Measurements from ENCODE around the gene PGC.

DNA sequence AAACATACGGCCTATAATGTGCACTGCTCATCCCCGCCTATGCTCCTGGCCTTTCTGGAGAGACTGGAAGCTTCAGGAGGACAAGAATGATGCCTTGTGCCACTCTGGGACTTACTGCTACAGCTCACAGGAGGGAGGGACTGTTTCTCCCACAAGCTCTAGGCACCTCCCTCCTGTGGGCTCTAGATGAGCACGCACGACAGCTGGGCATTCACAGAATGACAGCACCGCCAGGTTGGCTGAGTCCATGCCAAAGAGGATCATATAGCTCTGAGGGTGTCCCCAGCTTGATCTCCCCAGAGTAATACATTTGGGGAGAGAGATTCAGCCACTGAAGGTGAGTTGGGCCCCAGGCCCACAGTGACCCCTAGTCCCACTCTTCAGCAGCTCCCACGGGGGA lies 10.1 kb upstream of the PGC start:
- TF ChIP-seq CTCF (IDR thresholded peaks at IDR 0.05) = no peak
- TF ChIP-seq TEAD4 (CRISPR knock-in tag; IDR thresholded peaks at IDR 0.05) = no peak
- TF ChIP-seq MXD4 (CRISPR knock-in tag; IDR thresholded peaks at IDR 0.05; ENCODE audit: borderline replicate concordance) = no peak
- TF ChIP-seq, protein P1, sequence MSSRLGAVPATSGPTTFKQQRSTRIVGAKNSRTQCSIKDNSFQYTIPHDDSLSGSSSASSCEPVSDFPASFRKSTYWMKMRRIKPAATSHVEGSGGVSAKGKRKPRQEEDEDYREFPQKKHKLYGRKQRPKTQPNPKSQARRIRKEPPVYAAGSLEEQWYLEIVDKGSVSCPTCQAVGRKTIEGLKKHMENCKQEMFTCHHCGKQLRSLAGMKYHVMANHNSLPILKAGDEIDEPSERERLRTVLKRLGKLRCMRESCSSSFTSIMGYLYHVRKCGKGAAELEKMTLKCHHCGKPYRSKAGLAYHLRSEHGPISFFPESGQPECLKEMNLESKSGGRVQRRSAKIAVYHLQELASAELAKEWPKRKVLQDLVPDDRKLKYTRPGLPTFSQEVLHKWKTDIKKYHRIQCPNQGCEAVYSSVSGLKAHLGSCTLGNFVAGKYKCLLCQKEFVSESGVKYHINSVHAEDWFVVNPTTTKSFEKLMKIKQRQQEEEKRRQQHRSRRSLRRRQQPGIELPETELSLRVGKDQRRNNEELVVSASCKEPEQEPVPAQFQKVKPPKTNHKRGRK (CRISPR knock-in tag; IDR thresholded peaks at IDR 0.05; ENCODE audit: borderline replicate concordance) = no peak
- no peak for TF ChIP-seq NFYB (CRISPR knock-in tag; conservative IDR thresholded peaks at IDR 0.05; ENCODE audit: low read depth)
- TF ChIP-seq JAZF1 (CRISPR knock-in tag; IDR thresholded peaks at IDR 0.05) = no peak
